Inflammatory macrophage treated with lipopolysaccharide for 4 hours (primary cell): ENCODE measurements around the gene ARHGDIA.
"Not testable (repeated sequence)": the region's sequence is repeated elsewhere in the genome, so short reads cannot be mapped to it uniquely, and the experiment has no call there.

Experiments used
- DNase-seq: peaks from one replicate; pipeline ENCODE4 v3.0.0-alpha.2; 2020

ARHGDIA gene

GRCh38 chr17:81870981-81871386, at the start of gene ARHGDIA:
Gene ARHGDIA (minus strand): TSS chr17:81871337. CDS start chr17:81869930, 1,407 bp downstream.
- DNase-seq = no peak

GRCh38 chr17:81918832-81919545, 47.9 kb upstream of the ARHGDIA start:
- DNase-seq = no peak

GRCh38 chr17:81918333-81918669, 47.2 kb upstream of the ARHGDIA start:
- DNase-seq = not testable (repeated sequence)

- peak; percentile 80 for DNase-seq
Measured at GRCh38 chr17:81917565-81918332, 46.6 kb upstream of the ARHGDIA start, which contains the start of gene SIRT7. Gene SIRT7 (minus strand): TSS chr17:81918176. CDS start chr17:81918131, 45 bp downstream.

- DNase-seq = peak; percentile 83
Measured at GRCh38 chr17:81916234-81917001, 45.3 kb upstream of the ARHGDIA start.

- DNase-seq = no peak
Measured at GRCh38 chr17:81915331-81915730, 44.2 kb upstream of the ARHGDIA start.

- DNase-seq = no peak
Measured at GRCh38 chr17:81914103-81914850, 43.1 kb upstream of the ARHGDIA start.

GRCh38 chr17:81913394-81914102, 42.4 kb upstream of the ARHGDIA start:
- DNase-seq = no peak

GRCh38 chr17:81912441-81913309, 41.5 kb upstream of the ARHGDIA start:
- DNase-seq = no peak

- no peak for DNase-seq
Measured at GRCh38 chr17:81911969-81912368, 40.8 kb upstream of the ARHGDIA start.

- peak; percentile 87 for DNase-seq
Measured at GRCh38 chr17:81911277-81911961, 40.3 kb upstream of the ARHGDIA start, which contains the start of gene PCYT2. Gene PCYT2 (minus strand): TSS chr17:81911399. CDS start chr17:81911355, 44 bp downstream.

- DNase-seq = no peak
Measured at GRCh38 chr17:81910840-81911276, 39.7 kb upstream of the ARHGDIA start.

GRCh38 chr17:81909966-81910839, 39.1 kb upstream of the ARHGDIA start:
- no peak for DNase-seq

- DNase-seq = no peak
Measured at GRCh38 chr17:81909231-81909630, 38.1 kb upstream of the ARHGDIA start.

- DNase-seq = no peak
Measured at GRCh38 chr17:81908793-81909192, 37.7 kb upstream of the ARHGDIA start.

- no peak for DNase-seq
Measured at GRCh38 chr17:81907219-81908145, 36.3 kb upstream of the ARHGDIA start.

- DNase-seq = no peak
Measured at GRCh38 chr17:81906476-81907218, 35.5 kb upstream of the ARHGDIA start.
